Activated CD8-positive, alpha-beta T cell treated with anti-CD3 and anti-CD28 coated beads, Interleukin-2, amount 10 ng/mL, durations not matched to agents 7 days and 5 days (primary cell): ENCODE measurements around the gene LRP11. TPM values are rescaled to one million over a fixed set of nuclear protein-coding genes. Genes with fewer than 3 reads are reported as not detected.

Experiments
- ATAC-seq: fragments of 150-1000 bp; cut with Tn5 transposase; one replicate; pipeline ENCODE4 v1.10.0; 2021; ENCODE audit warnings: moderate library complexity
- CTCF ChIA-PET: fragments of 350-600 bp; sonication (Branson Sonifier 250); formaldehyde crosslinking; loops from one replicate; lab custom pipeline; 2021; ENCODE audit warnings: antibody characterized with exemption; lab: Charles Lee
- POLR2A ChIA-PET: fragments of 350-600 bp; sonication (Branson Sonifier 250); formaldehyde crosslinking; loops from one replicate; lab custom pipeline; 2021; ENCODE audit warnings: antibody characterized with exemption; lab: Charles Lee
- DNase-seq: peaks from one replicate; pipeline ENCODE4 v3.0.0-alpha.2; 2020
- H3K27ac Mint-ChIP-seq: one replicate; pipeline ENCODE4 v1.8.0; 2021; ENCODE audit warnings: mild to moderate bottlenecking, mixed read lengths
- H3K27me3 Mint-ChIP-seq: one replicate; pipeline ENCODE4 v1.8.0; 2021; ENCODE audit warnings: low read depth, mixed read lengths
- H3K36me3 Mint-ChIP-seq: one replicate; pipeline ENCODE4 v1.8.0; 2021; ENCODE audit warnings: low read depth, mixed read lengths
- H3K4me1 Mint-ChIP-seq: one replicate; pipeline ENCODE4 v1.8.0; 2021; ENCODE audit warnings: low read depth, mixed read lengths
- H3K4me3 Mint-ChIP-seq: one replicate; pipeline ENCODE4 v1.8.0; 2021; ENCODE audit warnings: mild to moderate bottlenecking, mixed read lengths
- H3K9me3 Mint-ChIP-seq: one replicate; pipeline ENCODE4 v1.8.0; 2022; ENCODE audit warnings: mixed read lengths; ENCODE audit not compliant: insufficient read depth
- total RNA-seq, 2 experiments: library from RNA; stranded (reverse); gene quantifications; one replicate each; pipeline ENCODE4 v1.2.3, GENCODE V29; 2021

LRP11 gene
- total RNA-seq, 2 experiments from 2014 or later = 1.4 to 2.2 TPM

- CTCF ChIA-PET = interaction anchor here (0.8 to 1.1 kb wide), 2 partner anchors 8 to 60 kb away, joined by 3 read pairs; partner anchors contain the start of gene PCMT1
- POLR2A ChIA-PET = interaction anchor here (0.6 kb wide), 1 partner anchor 1218 kb away, joined by 3 read pairs; no protein-coding TSS in a partner anchor
- Mint-ChIP-seq H3K9me3 (no peaks in the 10 kb centered on the region), H3K4me1 (peaks cover 24% of the 10 kb centered on the region), H3K27ac (no peak overlapping the region), H3K4me3 (no peak overlapping the region), H3K27me3 (no peaks in the 10 kb centered on the region), H3K36me3 (peaks cover 31% of the 10 kb centered on the region)
- no peak for ATAC-seq
- DNase-seq = no peak
Measured at GRCh38 chr6:149809798-149810197, 54.4 kb downstream of the LRP11 start.

DNA sequence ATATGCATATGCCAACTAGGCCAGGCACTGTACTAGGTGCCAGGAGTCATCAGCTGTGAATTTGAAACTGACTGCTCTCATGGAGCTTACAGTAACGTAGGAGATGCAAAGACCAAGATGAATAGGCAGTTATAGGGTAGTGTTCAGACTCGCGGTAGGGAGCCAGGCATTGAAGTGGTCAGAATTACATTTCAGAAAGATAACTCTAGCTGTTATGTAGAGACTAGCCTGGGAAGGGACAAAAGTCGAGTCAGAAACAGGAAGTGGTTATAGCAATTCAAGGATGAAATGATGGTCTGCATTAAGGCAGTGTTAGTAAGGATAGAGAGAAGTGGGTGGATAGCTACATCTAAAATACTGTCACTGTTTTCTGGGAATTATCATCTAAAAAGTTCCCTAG, 58.0 kb downstream of the LRP11 start:
- peak; percentile 26 for DNase-seq
- Mint-ChIP-seq H3K36me3 (peaks cover 34% of the 10 kb centered on the region), H3K4me3 (no peak overlapping the region), H3K4me1 (peaks cover 21% of the 10 kb centered on the region), H3K27me3 (no peaks in the 10 kb centered on the region), H3K27ac (peak overlapping the region; percentile 75), H3K9me3 (no peaks in the 10 kb centered on the region)
- POLR2A ChIA-PET = interaction anchor here (0.6 kb wide), 1 partner anchor 248 kb away, joined by 3 read pairs; no protein-coding TSS in a partner anchor
- CTCF ChIA-PET = interaction anchor here (0.9 to 1.1 kb wide), 3 partner anchors 29 to 82 kb away, joined by 3 read pairs; no protein-coding TSS in a partner anchor
- ATAC-seq = peak; percentile 77

- ChIA-PET CTCF (no interaction called here), POLR2A (no interaction called here)
- Mint-ChIP-seq H3K4me1 (no peaks in the 10 kb centered on the region), H3K27ac (no peak overlapping the region), H3K27me3 (no peaks in the 10 kb centered on the region), H3K9me3 (no peaks in the 10 kb centered on the region), H3K36me3 (peaks cover 32% of the 10 kb centered on the region), H3K4me3 (no peak overlapping the region)
- ATAC-seq (no peak), DNase-seq (no peak)
Measured at GRCh38 chr6:149783551-149783950, 80.6 kb downstream of the LRP11 start.

DNA sequence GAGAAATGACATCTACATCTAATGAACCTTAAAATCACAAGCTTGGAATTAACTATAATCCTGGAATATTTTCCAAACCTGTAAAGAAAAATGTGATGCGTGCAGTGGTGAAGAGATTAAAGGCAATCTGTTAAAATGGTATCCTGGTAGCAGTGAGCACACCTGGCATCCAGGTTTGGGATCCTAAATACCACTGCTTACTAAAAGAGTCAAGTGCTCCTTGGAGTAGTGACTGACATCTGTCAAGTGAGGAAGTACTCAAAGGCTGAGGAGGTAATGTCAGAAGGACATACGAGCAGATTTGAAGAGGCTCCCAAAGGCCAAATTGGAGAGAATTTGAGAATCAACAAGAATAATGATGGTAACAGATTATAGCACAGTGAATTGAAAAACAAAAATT, 81.8 kb downstream of the LRP11 start:
- H3K27ac Mint-ChIP-seq = no peak overlapping the region
- ATAC-seq = no peak
- peaks cover 27% of the 10 kb centered on the region for H3K36me3 Mint-ChIP-seq
- H3K4me1 Mint-ChIP-seq = no peaks in the 10 kb centered on the region
- H3K4me3 Mint-ChIP-seq = no peak overlapping the region
- no peaks in the 10 kb centered on the region for H3K9me3 Mint-ChIP-seq
- CTCF ChIA-PET = no interaction called here
- POLR2A ChIA-PET = no interaction called here
- DNase-seq = no peak
- H3K27me3 Mint-ChIP-seq = no peaks in the 10 kb centered on the region

GRCh38 chr6:149781715-149782114, 82.4 kb downstream of the LRP11 start:
- Mint-ChIP-seq H3K27me3 (no peaks in the 10 kb centered on the region), H3K4me1 (no peaks in the 10 kb centered on the region), H3K36me3 (peaks cover 27% of the 10 kb centered on the region), H3K27ac (no peak overlapping the region), H3K9me3 (no peaks in the 10 kb centered on the region), H3K4me3 (no peak overlapping the region)
- ChIA-PET CTCF (no interaction called here), POLR2A (no interaction called here)
- DNase-seq = no peak
- ATAC-seq = no peak

- Mint-ChIP-seq H3K9me3 (no peaks in the 10 kb centered on the region), H3K27ac (no peak overlapping the region), H3K4me1 (no peaks in the 10 kb centered on the region), H3K27me3 (no peaks in the 10 kb centered on the region), H3K4me3 (no peak overlapping the region), H3K36me3 (peaks cover 33% of the 10 kb centered on the region)
- DNase-seq = no peak
- no peak for ATAC-seq
- ChIA-PET POLR2A (no interaction called here), CTCF (no interaction called here)
Measured at GRCh38 chr6:149779644-149779963, 84.6 kb downstream of the LRP11 start.

DNA sequence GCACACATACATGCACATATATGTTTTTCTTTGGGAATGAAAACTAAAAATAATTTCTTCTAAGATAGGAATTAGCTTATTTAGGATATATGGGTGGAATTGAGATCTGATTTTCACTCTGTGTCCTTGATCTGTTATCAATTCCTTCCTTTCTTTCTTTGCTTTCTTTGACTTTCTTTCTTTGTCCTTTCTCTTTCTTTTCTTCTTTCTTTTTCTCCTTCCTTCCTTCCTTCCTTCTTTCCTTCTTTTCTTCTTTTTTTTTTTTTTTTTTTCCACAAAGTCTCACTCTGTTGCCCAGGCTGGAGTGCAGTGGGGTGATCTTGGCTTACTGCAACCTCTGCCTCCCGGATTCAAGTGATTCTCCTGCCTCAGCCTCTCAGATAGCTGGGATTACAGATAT, 86.5 kb downstream of the LRP11 start:
- Mint-ChIP-seq H3K27ac (no peak overlapping the region), H3K9me3 (no peaks in the 10 kb centered on the region), H3K4me3 (no peak overlapping the region), H3K36me3 (peaks cover 26% of the 10 kb centered on the region), H3K4me1 (no peaks in the 10 kb centered on the region), H3K27me3 (no peaks in the 10 kb centered on the region)
- DNase-seq (no peak), ATAC-seq (no peak)
- ChIA-PET POLR2A (interaction anchor here (0.6 kb wide), 1 partner anchor 742 kb away, joined by 3 read pairs; no protein-coding TSS in a partner anchor), CTCF (no interaction called here)

DNA sequence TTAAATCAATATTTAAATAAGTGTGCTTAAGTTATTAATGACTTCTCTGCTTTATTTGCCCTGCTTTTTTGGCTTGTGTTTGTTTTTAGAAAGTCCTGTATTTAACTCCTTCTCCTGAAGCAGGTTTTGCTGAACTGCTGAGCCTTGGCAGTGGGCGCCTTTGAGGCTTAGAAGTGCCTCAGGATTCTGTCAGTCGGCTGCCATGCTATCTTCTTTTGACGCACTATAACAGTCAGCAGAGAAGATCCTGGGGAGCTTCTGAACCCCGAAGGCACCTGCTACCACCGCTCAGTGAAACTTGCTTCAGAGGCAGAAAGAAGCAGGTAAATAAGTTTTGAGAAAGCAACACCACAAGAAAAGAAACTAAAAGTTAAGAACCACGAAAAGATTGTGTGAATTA, 92.2 kb downstream of the LRP11 start:
- CTCF ChIA-PET = interaction anchor here (1.2 kb wide), 1 partner anchor 14 kb away, joined by 3 read pairs; no protein-coding TSS in a partner anchor
- no peaks in the 10 kb centered on the region for H3K27me3 Mint-ChIP-seq
- peaks cover 3% of the 10 kb centered on the region for H3K4me1 Mint-ChIP-seq

DNA sequence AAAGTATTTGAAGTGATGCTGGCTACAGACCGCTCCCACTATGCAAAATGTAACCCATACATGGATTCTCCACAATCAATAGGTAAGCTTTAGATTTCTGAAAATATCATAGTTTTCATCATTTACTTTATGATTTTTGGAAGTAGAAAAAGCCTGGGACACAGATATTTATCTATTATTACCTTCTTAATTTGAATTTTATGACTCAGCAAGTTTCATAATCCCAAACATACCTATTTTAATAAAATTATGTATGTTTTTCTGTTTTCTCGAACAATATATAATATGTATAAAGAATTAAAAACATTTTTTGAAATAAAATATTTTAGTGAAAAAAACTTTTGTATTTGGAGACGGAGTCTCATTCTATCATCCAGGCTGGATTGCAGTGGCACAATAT, 93.0 kb downstream of the LRP11 start:
- no peaks in the 10 kb centered on the region for H3K27me3 Mint-ChIP-seq
- ChIA-PET POLR2A (no interaction called here), CTCF (no interaction called here)
- DNase-seq (no peak), ATAC-seq (no peak)
- H3K36me3 Mint-ChIP-seq = peaks cover 49% of the 10 kb centered on the region
- H3K27ac Mint-ChIP-seq = no peak overlapping the region
- no peak overlapping the region for H3K4me3 Mint-ChIP-seq
- peaks cover 6% of the 10 kb centered on the region for H3K9me3 Mint-ChIP-seq
- H3K4me1 Mint-ChIP-seq = peaks cover 3% of the 10 kb centered on the region

More for the DNA sequence above, 92.2 kb downstream of the LRP11 start:
- DNase-seq = no peak
- Mint-ChIP-seq H3K4me3 (no peak overlapping the region), H3K36me3 (peaks cover 46% of the 10 kb centered on the region), H3K27ac (peak overlapping the region; percentile 43), H3K9me3 (no peaks in the 10 kb centered on the region)
- no peak for ATAC-seq
- POLR2A ChIA-PET = no interaction called here

DNA sequence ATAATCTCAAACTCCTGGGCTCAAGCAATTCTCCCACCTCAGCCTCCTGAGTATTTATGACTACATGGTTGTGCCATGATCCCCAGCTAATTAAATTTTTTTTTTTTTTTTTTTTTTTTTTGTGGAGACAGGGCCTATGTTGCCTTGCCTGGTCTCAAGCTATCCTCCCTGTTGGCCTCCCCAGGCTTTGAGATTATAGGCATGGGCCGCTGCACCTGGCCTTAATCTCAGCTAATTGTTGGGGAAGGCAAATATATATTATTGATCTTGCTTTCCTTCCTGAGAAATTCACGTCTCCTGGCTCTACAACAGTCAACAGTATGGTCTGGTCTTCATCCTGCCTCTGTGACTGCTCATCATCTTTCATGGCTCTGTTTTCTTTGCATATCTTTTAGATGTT, 94.5 kb downstream of the LRP11 start:
- peaks cover 3% of the 10 kb centered on the region for H3K4me1 Mint-ChIP-seq
- ChIA-PET CTCF (interaction anchor here (0.7 kb wide), 1 partner anchor 45 kb away, joined by 3 read pairs; no protein-coding TSS in a partner anchor), POLR2A (no interaction called here)
- H3K27ac Mint-ChIP-seq = no peak overlapping the region
- ATAC-seq = no peak
- H3K9me3 Mint-ChIP-seq = peaks cover 11% of the 10 kb centered on the region
- no peak for DNase-seq
- H3K36me3 Mint-ChIP-seq = peaks cover 52% of the 10 kb centered on the region
- no peak overlapping the region for H3K4me3 Mint-ChIP-seq
- no peaks in the 10 kb centered on the region for H3K27me3 Mint-ChIP-seq

Other genes starting within 250 kb of the LRP11 start
- gene KATNA1, start 215.6 kb downstream of the LRP11 start, total RNA-seq = 10 to 100 TPM; 27.2 to 28.6 TPM
- 10 to 100 TPM; 33.2 to 33.9 TPM for gene LATS1, start 146.3 kb downstream of the LRP11 start, total RNA-seq
- gene NUP43, start 117.8 kb downstream of the LRP11 start, total RNA-seq = 10 to 100 TPM; 67.7 to 69.4 TPM
- 100 to 1,000 TPM; 102 to 104 TPM for gene PCMT1, start 114.6 kb downstream of the LRP11 start, total RNA-seq
- not detected for gene RAET1E, start 33.8 kb upstream of the LRP11 start, total RNA-seq
- gene RAET1G, start 58.8 kb upstream of the LRP11 start, total RNA-seq = not detected
- gene ULBP2, start 77.7 kb upstream of the LRP11 start, total RNA-seq = under 1 TPM; 0.40 to 0.60 TPM
- under 1 TPM; 0.65 to 0.71 TPM for gene ULBP1, start 99.6 kb upstream of the LRP11 start, total RNA-seq
- gene RAET1L, start 161.2 kb upstream of the LRP11 start, total RNA-seq = not detected
- gene ULBP3, start 204.8 kb upstream of the LRP11 start, total RNA-seq = 1 to 10 TPM; 1.8 to 2.9 TPM